HepG2 (cell line): ENCODE measurements around the gene PNN. TPM values are rescaled to one million over a fixed set of nuclear protein-coding genes. Genes with fewer than 3 reads are reported as not detected.

ENCODE experiments used
- AGO2 ChIP-seq: fragments of 200-400 bp; formaldehyde crosslinking; optimal IDR thresholded peaks from 2 replicates; pipeline ENCODE3; 2017; ENCODE audit warnings: mild to moderate bottlenecking, low read depth, low read length, moderate library complexity
- FOXM1 ChIP-seq: sonication (generic); formaldehyde crosslinking; IDR thresholded peaks from 2 replicates; pipeline ENCODE4 v1.5.0; 2020; ENCODE audit warnings: missing genetic modification reagents
- HMGA1 ChIP-seq: sonication (generic); formaldehyde crosslinking; conservative IDR thresholded peaks from 2 replicates; pipeline ENCODE4 v1.4.0; 2020; ENCODE audit warnings: missing genetic modification reagents
- KAT2B ChIP-seq: fragments of 150-350 bp; IDR thresholded peaks from 2 replicates; pipeline ENCODE4 v1.6.1; 2014; ENCODE audit warnings: low read depth, low read length, borderline replicate concordance
- LCORL ChIP-seq, 2 experiments: fragments of 450-650 bp in 1 of 2; sonication (generic) in 1 of 2; formaldehyde crosslinking in 1 of 2; IDR thresholded peaks; 2 replicates each; pipeline versions ENCODE4 v1.5.0 to v1.6.1; 2017 to 2020; ENCODE audit warnings: antibody characterized with exemption in 1 of 2, missing genetic modification reagents in 1 of 2
- MYC ChIP-seq: sonication (generic); formaldehyde crosslinking; IDR thresholded peaks from 2 replicates; pipeline ENCODE4 v1.9.0; 2021; ENCODE audit warnings: missing genetic modification reagents, borderline replicate concordance
- PCBP1 ChIP-seq: fragments of 200-400 bp; formaldehyde crosslinking; IDR thresholded peaks from 2 replicates; pipeline ENCODE4 v1.6.1; 2017; ENCODE audit warnings: mild to moderate bottlenecking, low read depth, low read length, borderline replicate concordance
- ZFAT ChIP-seq: sonication (generic); formaldehyde crosslinking; conservative IDR thresholded peaks from 2 replicates; pipeline ENCODE4 v1.8.1; 2023; ENCODE audit warnings: missing genetic modification reagents, inconsistent platforms
- ZNF337 ChIP-seq: sonication (generic); formaldehyde crosslinking; IDR thresholded peaks from 2 replicates; pipeline ENCODE4 v1.5.1; 2020; ENCODE audit warnings: missing genetic modification reagents, low read depth, mild to moderate bottlenecking, borderline replicate concordance
- ZNF572 ChIP-seq: sonication (generic); formaldehyde crosslinking; IDR thresholded peaks from 2 replicates; pipeline ENCODE4 v1.5.1; 2020; ENCODE audit warnings: mild to moderate bottlenecking, missing genetic modification reagents
- ZNF768 ChIP-seq: sonication (generic); formaldehyde crosslinking; IDR thresholded peaks from 2 replicates; pipeline ENCODE4 v1.4.0; 2020; ENCODE audit warnings: missing genetic modification reagents
- polyA plus RNA-seq, 8 experiments: library from polyadenylated mRNA; depleted of rRNA in 3 of 8; stranded (reverse) in 7 of 8; unstranded in 1 of 8; fragments of >200 nt; fragmentation: Illumina TruSeq in 4 of 8; extraction: Trizol in 4 of 8; gene quantifications; 2 replicates each; pipeline versions ENCODE4 v1.2.1 to v1.2.3, GENCODE V29; 2011 to 2016; ENCODE audit warnings: low read depth in 4 of 8, missing spikeins in 1 of 8, mixed read lengths in 1 of 8; ENCODE audit not compliant: insufficient read depth in 1 of 8
- total RNA-seq, 5 experiments: library from RNA; depleted of rRNA; stranded (reverse); fragments of >200 nt; fragmentation: Illumina TruSeq; extraction: Trizol; gene quantifications; 2 replicates each; pipeline ENCODE4 v1.2.3, GENCODE V29; 2016; ENCODE audit warnings: low read depth in 1 of 5
- TF ChIP-seq, protein P1 (sequence below): sonication (generic); formaldehyde crosslinking; IDR thresholded peaks from 2 replicates; pipeline ENCODE4 v1.4.0; 2020; ENCODE audit warnings: mild to moderate bottlenecking, missing genetic modification reagents, borderline replicate concordance
- TF ChIP-seq, protein P2 (sequence below): sonication (generic); formaldehyde crosslinking; IDR thresholded peaks from 2 replicates; pipeline ENCODE4 v1.4.0; 2020; ENCODE audit warnings: missing genetic modification reagents, borderline replicate concordance
- TF ChIP-seq, protein P3 (sequence below): sonication (generic); formaldehyde crosslinking; IDR thresholded peaks from 2 replicates; pipeline ENCODE4 v1.8.1; 2023; ENCODE audit warnings: mild to moderate bottlenecking, missing genetic modification reagents, borderline replicate concordance
- TF ChIP-seq, protein P4 (sequence below): sonication (generic); formaldehyde crosslinking; IDR thresholded peaks from 2 replicates; pipeline ENCODE4 v1.8.0; 2022; ENCODE audit warnings: missing genetic modification reagents, low read depth, mild to moderate bottlenecking, borderline replicate concordance
- TF ChIP-seq, protein P5 (sequence below): sonication (generic); formaldehyde crosslinking; IDR thresholded peaks from 2 replicates; pipeline ENCODE4 v1.5.1; 2020; ENCODE audit warnings: mild to moderate bottlenecking, moderate library complexity, missing genetic modification reagents

PNN gene
- total and polyA plus RNA-seq, 2 of the 13 experiments (the other 11 are each of a cell fraction or from before 2014, with no cell fraction given), result 58.0 to 214 TPM

DNA sequence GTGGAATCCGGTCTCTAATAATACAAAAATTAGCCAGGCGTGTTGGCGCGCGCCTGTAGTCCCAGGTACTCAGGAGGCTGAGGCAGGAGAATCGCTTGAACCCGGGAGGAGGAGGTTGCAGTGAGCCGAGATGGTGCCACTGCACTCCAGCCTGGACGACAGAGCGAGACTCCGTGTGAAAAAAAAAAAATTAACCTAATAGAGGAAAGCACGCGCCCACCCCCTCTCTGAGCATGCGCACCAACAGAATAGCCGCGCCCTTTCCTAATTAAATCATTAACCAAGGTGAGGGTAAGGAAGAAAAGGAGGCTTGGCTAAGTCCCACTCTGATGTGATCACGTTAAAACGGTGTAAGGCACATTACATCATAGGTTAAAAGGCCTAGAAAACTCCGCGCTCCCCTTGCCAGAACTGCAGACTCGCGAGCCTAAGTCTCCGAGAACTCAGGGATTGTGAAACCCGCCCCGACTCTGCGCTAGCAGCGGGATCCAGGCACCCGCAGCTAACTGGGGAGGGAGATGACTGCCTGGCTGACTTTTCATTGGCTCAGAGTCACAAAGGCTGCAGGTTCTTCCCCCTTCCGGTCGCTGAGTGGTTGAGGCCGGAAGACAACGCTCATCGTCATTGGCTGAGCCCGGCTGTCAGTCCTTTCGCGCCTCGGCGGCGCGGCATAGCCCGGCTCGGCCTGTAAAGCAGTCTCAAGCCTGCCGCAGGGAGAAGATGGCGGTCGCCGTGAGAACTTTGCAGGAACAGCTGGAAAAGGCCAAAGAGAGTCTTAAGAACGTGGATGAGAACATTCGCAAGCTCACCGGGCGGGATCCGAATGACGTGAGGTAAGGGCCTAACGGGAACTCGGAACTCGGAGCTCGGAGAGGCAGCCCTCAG is at the start of gene PNN (continued):
- TF ChIP-seq PCBP1 (peak; percentile 100), AGO2 (no peak), MYC (CRISPR knock-in tag) (peak; percentile 82), ZNF768 (CRISPR knock-in tag) (peak; percentile 59; the same call in 1 of the 2 replicates), ZNF337 (CRISPR knock-in tag) (peak; percentile 85), KAT2B (no peak), ZNF572 (CRISPR knock-in tag) (peak; percentile 96), FOXM1 (peak; percentile 60; the same call in 1 of the 2 replicates), HMGA1 (CRISPR knock-in tag) (no peak; the same call in 1 of the 2 replicates), ZFAT (CRISPR knock-in tag) (0 out of 2 replicates have a peak, but pooled peaks have one; percentile 84), LCORL (IDR thresholded peaks at IDR 0.05) (no peak), LCORL (CRISPR knock-in tag; IDR thresholded peaks at IDR 0.05) (peak; percentile 67)
- TF ChIP-seq, protein P1, sequence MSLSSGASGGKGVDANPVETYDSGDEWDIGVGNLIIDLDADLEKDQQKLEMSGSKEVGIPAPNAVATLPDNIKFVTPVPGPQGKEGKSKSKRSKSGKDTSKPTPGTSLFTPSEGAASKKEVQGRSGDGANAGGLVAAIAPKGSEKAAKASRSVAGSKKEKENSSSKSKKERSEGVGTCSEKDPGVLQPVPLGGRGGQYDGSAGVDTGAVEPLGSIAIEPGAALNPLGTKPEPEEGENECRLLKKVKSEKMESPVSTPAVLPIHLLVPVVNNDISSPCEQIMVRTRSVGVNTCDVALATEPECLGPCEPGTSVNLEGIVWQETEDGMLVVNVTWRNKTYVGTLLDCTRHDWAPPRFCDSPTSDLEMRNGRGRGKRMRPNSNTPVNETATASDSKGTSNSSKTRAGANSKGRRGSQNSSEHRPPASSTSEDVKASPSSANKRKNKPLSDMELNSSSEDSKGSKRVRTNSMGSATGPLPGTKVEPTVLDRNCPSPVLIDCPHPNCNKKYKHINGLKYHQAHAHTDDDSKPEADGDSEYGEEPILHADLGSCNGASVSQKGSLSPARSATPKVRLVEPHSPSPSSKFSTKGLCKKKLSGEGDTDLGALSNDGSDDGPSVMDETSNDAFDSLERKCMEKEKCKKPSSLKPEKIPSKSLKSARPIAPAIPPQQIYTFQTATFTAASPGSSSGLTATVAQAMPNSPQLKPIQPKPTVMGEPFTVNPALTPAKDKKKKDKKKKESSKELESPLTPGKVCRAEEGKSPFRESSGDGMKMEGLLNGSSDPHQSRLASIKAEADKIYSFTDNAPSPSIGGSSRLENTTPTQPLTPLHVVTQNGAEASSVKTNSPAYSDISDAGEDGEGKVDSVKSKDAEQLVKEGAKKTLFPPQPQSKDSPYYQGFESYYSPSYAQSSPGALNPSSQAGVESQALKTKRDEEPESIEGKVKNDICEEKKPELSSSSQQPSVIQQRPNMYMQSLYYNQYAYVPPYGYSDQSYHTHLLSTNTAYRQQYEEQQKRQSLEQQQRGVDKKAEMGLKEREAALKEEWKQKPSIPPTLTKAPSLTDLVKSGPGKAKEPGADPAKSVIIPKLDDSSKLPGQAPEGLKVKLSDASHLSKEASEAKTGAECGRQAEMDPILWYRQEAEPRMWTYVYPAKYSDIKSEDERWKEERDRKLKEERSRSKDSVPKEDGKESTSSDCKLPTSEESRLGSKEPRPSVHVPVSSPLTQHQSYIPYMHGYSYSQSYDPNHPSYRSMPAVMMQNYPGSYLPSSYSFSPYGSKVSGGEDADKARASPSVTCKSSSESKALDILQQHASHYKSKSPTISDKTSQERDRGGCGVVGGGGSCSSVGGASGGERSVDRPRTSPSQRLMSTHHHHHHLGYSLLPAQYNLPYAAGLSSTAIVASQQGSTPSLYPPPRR (CRISPR knock-in tag), result peak; percentile 84
- TF ChIP-seq, protein P2, sequence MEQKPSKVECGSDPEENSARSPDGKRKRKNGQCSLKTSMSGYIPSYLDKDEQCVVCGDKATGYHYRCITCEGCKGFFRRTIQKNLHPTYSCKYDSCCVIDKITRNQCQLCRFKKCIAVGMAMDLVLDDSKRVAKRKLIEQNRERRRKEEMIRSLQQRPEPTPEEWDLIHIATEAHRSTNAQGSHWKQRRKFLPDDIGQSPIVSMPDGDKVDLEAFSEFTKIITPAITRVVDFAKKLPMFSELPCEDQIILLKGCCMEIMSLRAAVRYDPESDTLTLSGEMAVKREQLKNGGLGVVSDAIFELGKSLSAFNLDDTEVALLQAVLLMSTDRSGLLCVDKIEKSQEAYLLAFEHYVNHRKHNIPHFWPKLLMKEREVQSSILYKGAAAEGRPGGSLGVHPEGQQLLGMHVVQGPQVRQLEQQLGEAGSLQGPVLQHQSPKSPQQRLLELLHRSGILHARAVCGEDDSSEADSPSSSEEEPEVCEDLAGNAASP (CRISPR knock-in tag), result peak; percentile 85
- TF ChIP-seq, protein P3, sequence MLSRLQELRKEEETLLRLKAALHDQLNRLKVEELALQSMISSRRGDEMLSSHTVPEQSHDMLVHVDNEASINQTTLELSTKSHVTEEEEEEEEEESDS, result peak; percentile 90; the same call in 1 of the 2 replicates
- TF ChIP-seq, protein P4, sequence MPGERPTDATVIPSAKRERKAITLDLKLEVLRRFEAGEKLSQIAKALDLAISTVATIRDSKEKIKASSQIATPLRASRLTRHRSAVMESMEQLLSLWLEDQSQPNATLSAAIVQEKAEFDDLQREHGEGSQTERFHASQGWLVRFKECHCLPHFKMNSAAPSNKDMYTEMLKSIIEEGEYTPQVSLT, result no peak
- TF ChIP-seq, protein P5, sequence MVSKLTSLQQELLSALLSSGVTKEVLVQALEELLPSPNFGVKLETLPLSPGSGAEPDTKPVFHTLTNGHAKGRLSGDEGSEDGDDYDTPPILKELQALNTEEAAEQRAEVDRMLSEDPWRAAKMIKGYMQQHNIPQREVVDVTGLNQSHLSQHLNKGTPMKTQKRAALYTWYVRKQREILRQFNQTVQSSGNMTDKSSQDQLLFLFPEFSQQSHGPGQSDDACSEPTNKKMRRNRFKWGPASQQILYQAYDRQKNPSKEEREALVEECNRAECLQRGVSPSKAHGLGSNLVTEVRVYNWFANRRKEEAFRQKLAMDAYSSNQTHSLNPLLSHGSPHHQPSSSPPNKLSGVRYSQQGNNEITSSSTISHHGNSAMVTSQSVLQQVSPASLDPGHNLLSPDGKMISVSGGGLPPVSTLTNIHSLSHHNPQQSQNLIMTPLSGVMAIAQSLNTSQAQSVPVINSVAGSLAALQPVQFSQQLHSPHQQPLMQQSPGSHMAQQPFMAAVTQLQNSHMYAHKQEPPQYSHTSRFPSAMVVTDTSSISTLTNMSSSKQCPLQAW (CRISPR knock-in tag), result peak; percentile 99
